ENCODE data around the gene ZNF862. TPM values are rescaled to one million over a fixed set of nuclear protein-coding genes. Genes with fewer than 3 reads are reported as not detected.
"Not testable (repeated sequence)": the region's sequence is repeated elsewhere in the genome, so short reads cannot be mapped to it uniquely, and the experiment has no call there.

Gene ZNF862
- total and polyA plus RNA-seq, 2 experiments from 2014 or later, result 0.94 to 2.3 TPM

DNA sequence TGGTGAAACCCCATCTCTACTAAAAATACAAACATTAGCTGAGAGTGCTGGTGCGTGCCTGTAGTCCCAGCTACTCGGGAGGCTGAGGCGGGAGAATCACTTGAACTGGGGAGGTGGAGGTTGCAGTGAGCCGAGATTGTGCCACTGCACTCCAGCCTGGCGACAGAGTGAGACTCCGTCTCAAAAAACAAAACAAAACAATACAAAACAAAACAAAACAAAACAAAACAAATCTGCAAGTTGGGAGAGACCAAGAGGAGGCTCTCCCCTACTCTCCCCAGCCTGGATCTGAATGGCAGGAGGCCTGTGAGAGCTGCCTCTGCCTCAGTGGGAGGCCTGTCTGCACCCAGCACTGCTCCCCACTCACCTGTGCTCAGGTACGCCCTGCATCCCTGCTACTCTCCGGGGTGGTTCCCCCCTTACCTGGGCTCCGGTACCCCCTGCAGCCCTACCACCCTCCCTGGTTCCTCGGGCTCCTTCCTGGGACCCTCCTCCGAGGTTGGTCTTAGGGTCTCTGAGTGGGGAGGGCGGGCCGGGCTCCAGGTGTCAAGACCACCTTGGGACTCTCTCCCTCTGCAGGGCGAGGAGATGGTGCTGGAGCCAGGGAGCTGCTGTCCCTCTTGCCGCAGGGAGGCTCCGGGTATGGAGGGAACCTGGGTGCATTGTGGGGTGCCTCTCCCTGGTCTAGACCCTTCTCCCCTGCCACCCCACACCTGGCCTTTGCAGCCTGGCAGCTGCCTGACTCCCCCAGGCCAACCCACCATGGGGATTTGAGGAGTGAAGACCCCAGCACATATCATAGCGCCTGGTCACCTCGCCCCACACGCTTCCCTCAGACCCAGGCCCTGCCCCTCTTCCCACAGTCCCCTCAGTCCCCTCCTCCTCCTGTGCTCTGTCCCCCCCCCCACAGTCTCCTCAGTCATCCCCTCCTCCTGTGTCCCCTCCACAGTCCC, 9.5 kb upstream of the ZNF862 start:
- no peak overlapping the region for H3K27ac ChIP-seq (ENCODE audit: low read depth)
- no peaks in the 10 kb centered on the region; the same call in 2 of the 3 replicates for H3K36me3 Mint-ChIP-seq (ENCODE audit: low read depth)
- H3K4me1 Mint-ChIP-seq, result peaks cover 12% of the 10 kb centered on the region
- H3K27ac Mint-ChIP-seq, result no peak overlapping the region
- DNase-seq (ENCODE audit: low spot score), result no peak
- peaks cover 12% of the 10 kb centered on the region for H3K27me3 Mint-ChIP-seq (ENCODE audit: insufficient read depth, low read depth, poor library complexity)
- no peaks in the 10 kb centered on the region for H4K20me1 ChIP-seq (replicated peaks; ENCODE audit: insufficient read depth)
- H3K27me3 ChIP-seq (ENCODE audit: insufficient read depth), result no peaks in the 10 kb centered on the region
- TF ChIP-seq ZNF114 (CRISPR knock-in tag; IDR thresholded peaks at IDR 0.05) (no peak), CREB1 (CRISPR knock-in tag; IDR thresholded peaks at IDR 0.05; ENCODE audit: low read depth) (no peak), EZH2phosphoT487 (IDR thresholded peaks at IDR 0.05; ENCODE audit: unreplicated experiment) (no peak)
- peaks cover 3% of the 10 kb centered on the region; the same call in 2 of the 3 replicates for H3K9me3 Mint-ChIP-seq
- no peaks in the 10 kb centered on the region for H3K36me3 ChIP-seq (ENCODE audit: insufficient read depth)
- H3K9me2 ChIP-seq (ENCODE audit: insufficient read depth), result no peaks in the 10 kb centered on the region
- no peaks in the 10 kb centered on the region for H3K79me2 ChIP-seq (replicated peaks; ENCODE audit: insufficient read depth)
- no peak overlapping the region for H3K4me3 Mint-ChIP-seq
- no peak overlapping the region for H3K4me2 ChIP-seq
- H2AFZ ChIP-seq, result no peak overlapping the region
- no peaks in the 10 kb centered on the region for H3F3A ChIP-seq (replicated peaks; ENCODE audit: low read depth)
- H3K4me3 ChIP-seq, result no peak overlapping the region
- no peaks in the 10 kb centered on the region for H3K4me1 ChIP-seq (ENCODE audit: insufficient read depth)
- no peak for ATAC-seq

DNA sequence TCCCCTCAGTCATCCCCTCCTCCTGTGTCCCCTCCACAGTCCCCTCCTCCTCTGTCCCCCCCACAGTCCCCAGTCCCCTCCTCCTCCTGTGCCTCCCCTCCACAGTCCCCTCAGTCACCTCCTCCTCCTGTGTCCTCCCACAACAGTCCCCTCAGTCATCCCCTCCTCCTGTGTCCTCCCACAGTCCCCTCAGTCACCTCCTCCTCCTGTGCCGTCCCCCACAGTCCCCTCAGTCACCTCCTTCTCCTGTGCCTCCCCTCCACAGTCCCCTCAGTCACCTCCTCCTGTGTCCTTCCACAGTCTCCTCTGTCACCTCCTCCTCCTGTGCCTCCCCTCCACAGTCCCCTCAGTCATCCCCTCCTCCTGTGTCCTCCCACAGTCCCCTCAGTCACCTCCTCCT, 7.6 kb upstream of the ZNF862 start:
- not testable (repeated sequence) for H3K9me2 ChIP-seq (ENCODE audit: insufficient read depth); H3K36me3 Mint-ChIP-seq (ENCODE audit: low read depth); H3K4me3 ChIP-seq; H4K20me1 ChIP-seq (replicated peaks; ENCODE audit: insufficient read depth); H3K36me3 ChIP-seq (ENCODE audit: insufficient read depth); H3K79me2 ChIP-seq (replicated peaks; ENCODE audit: insufficient read depth); H3K4me2 ChIP-seq; H3F3A ChIP-seq (replicated peaks; ENCODE audit: low read depth); H2AFZ ChIP-seq; DNase-seq (ENCODE audit: low spot score); H3K9me3 Mint-ChIP-seq; H3K27ac ChIP-seq (ENCODE audit: low read depth); H3K4me1 ChIP-seq (ENCODE audit: insufficient read depth); ATAC-seq; H3K27me3 ChIP-seq (ENCODE audit: insufficient read depth); H3K4me3 Mint-ChIP-seq; H3K27ac Mint-ChIP-seq
- Mint-ChIP-seq H3K4me1 (peaks cover 12% of the 10 kb centered on the region), H3K27me3 (ENCODE audit: insufficient read depth, low read depth, poor library complexity) (peaks cover 15% of the 10 kb centered on the region)

DNA sequence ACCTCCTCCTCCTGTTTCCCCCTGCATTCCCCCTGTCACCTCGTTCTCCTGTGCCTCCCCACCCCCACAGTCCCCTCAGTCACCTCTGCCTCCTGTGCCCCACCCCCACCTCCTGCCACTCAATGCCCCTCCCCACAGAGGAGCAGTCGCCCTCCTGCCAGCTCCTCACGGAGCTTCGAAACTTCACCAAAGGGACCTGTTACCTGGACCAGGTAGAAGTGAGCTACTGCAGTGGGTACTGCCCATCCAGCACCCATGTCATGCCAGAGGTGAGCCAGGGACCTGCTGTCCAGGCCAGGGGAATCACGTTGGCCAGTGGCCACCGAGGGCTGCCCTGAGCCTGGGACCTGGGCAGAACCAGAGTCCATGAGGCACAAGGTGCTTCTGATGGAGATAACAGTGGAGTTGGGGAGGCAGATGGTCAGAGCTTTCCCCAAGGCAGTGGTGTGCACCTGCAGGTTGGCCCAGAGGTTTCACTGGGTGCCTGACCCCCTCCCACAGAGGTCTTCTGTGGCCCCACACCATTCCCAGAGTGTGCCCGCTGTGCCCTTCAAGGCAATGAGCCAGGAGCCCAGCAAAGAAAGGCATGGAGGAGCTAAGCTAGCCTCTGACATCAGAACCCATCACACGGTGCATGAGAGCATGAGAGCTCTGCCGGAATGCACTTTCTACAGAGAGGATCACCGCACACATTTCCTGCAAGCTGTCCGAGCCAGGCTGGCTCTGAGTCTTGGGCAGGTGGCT, 7.0 kb upstream of the ZNF862 start:
- ATAC-seq, result peak; percentile 44

More for the DNA sequence above, 7.0 kb upstream of the ZNF862 start:
- DNase-seq (ENCODE audit: low spot score), result no peak
- H3K9me2 ChIP-seq (ENCODE audit: insufficient read depth), result no peaks in the 10 kb centered on the region
- no peak overlapping the region for H3K4me2 ChIP-seq
- no peaks in the 10 kb centered on the region for H3K4me1 ChIP-seq (ENCODE audit: insufficient read depth)
- peak overlapping the region; percentile 93; the same call in 1 of the 2 replicates for H2AFZ ChIP-seq
- H3F3A ChIP-seq (replicated peaks; ENCODE audit: low read depth), result no peaks in the 10 kb centered on the region
- no peaks in the 10 kb centered on the region for H4K20me1 ChIP-seq (replicated peaks; ENCODE audit: insufficient read depth)
- TF ChIP-seq ZNF114 (CRISPR knock-in tag; IDR thresholded peaks at IDR 0.05), result no peak
- TF ChIP-seq JUNB (IDR thresholded peaks at IDR 0.05; ENCODE audit: unreplicated experiment), result no peak
- H3K27ac ChIP-seq (ENCODE audit: low read depth), result no peak overlapping the region
- H3K4me1 Mint-ChIP-seq, result peaks cover 12% of the 10 kb centered on the region
- no peak overlapping the region for H3K4me3 ChIP-seq
- H3K36me3 Mint-ChIP-seq (ENCODE audit: low read depth), result no peaks in the 10 kb centered on the region; the same call in 2 of the 3 replicates
- H3K4me3 Mint-ChIP-seq, result no peak overlapping the region
- no peaks in the 10 kb centered on the region for H3K27me3 ChIP-seq (ENCODE audit: insufficient read depth)
- H3K79me2 ChIP-seq (replicated peaks; ENCODE audit: insufficient read depth), result no peaks in the 10 kb centered on the region
- no peaks in the 10 kb centered on the region for H3K36me3 ChIP-seq (ENCODE audit: insufficient read depth)
- H3K27ac Mint-ChIP-seq, result no peak overlapping the region
- no peaks in the 10 kb centered on the region for H3K9me3 Mint-ChIP-seq
- H3K27me3 Mint-ChIP-seq (ENCODE audit: insufficient read depth, low read depth, poor library complexity), result peaks cover 15% of the 10 kb centered on the region
